HuH-7 (cell line): ENCODE measurements around the gene SPATA1.
"Not testable (repeated sequence)": the region's sequence is repeated elsewhere in the genome, so short reads cannot be mapped to it uniquely, and the experiment has no call there.

Experiments
- DNase-seq: peaks from one replicate; pipeline ENCODE4 v3.0.0; 2011; ENCODE audit warnings: low spot score

The SPATA1 gene

DNA sequence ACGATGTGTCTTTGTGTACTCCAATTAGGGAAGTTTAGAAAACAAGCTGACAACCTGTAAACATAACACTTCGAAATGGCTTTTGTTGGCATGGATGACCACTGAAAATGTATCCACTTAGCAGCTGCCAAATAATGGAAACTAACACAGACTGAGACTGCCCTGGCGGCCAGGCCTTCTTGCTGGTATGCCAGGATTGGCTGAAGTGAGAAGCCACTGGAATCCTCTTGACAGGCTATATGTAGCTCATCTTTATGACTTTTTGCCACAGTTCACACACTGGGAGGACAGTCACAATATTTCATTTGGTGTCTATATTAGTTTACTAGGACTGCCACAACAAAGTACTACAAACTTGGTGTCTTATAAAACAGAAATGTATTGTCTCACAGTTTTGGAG is 80.9 kb downstream of the SPATA1 start:
- no peak for DNase-seq

DNA sequence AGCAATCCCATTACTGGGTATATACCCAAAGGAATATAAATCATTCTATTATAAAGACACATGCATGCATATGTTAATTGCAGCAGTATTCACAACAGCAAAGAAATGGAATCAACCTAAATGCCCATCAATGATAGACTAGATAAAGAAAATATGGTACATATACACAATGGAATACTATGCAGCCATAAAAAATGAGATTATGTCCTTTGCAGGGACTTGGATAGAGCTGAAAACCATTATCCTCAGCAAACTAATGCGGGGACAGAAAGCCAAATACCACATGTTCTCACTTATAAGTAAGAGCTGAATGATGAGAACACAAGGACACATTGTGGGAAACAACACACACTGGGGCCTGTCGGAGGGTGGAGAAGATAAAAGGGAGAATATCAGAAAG is 88.8 kb downstream of the SPATA1 start:
- not testable (repeated sequence) for DNase-seq

DNA sequence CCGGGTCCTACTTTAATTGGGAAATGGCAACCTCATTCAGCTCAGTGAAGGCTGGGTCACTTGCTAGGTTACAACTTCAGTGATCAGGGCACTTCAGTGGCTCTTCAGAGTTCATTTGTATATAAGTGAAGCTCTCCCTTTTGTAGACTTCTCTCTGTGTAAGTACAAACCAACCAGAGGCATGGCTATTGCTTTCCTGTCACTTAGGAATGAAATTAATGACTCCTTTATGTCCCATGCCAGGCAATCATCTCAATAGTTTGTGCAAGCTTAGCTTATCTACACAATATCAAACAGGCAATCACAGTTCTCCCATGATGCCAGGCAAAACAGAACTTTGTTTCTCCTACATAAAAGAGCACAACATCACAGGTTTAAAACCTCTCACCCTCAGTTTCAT is 90.8 kb downstream of the SPATA1 start:
- DNase-seq, result no peak

DNA sequence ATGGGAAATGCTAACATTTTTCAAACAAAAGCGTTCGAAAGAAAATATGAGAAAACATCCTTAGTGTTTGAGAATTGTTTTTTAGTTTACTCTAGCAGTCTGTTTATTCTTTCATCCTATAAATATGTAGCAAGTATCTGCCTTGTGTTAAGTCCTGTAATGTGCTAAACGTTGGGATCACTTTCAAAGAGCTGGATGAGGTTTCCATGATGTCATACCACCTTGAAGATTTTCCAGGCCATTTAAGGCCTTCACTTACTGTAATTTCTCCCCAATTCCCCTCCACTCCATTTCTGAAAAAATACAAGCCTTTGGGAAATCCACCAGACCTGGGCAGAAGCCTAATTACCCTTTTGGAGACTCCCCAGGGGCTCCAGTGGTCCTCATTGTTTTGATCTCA is 92.2 kb downstream of the SPATA1 start:
- DNase-seq, result no peak

DNA sequence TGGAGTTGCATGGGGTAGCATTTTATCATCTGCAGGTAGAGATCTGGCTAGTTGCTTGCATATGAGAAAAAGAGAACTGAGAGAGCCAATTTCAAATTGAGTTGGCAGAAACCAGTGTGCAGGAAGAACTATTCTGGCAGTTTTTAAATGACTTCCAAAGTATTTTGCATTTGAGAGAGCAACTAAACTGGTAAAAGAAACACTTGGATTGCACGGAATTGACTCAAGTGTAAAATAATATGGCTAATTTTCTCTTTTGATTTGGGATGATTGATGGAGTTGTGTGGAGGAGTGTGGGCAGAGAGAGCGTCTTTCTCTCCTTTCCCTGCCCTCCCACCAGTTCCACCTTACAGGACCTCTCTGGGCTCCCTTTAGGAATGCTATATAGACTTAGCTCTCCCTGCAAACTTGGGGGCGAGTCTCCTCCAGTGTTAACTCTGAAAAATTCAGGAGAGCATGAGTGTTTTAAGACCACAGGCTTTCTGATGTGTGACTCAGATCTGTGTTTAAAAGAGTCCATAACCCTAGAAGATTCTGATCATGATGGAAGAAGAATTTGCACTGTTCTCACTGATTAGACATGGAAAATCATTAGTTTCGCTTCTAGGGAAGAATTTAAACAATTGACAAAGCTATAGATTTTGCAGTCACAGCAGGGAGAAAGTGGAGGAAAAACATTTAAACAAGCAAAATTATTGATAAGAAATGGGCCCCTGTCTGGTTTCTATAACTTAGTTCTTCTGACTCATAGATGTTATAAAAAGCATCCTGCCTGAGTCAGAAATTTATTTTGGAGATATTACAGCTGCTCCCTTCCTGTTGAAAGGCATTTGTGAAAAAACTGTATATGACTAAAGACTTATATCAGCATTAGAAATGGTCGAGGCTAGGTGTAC is 92.9 kb downstream of the SPATA1 start:
- no peak for DNase-seq

DNA sequence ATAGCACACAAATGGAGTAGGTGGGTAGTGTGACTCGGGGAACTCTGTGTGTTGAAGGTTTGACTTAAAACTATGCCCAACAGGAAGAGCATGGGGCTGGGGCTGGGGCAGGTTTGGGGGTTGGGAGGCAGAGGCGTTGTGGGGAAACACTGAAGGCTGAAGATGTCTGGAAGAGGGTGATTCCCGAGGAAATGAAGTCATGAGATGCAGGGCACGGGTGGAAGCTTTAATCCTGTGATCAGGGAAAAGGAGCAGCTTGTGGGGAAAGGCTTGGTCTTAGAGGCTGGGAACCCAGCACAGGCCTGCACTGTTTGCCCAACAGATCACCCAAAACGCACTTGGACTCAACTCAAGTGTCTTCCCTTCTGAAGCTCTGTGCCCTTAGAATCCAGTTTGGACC is 94.6 kb downstream of the SPATA1 start:
- DNase-seq, result no peak

DNA sequence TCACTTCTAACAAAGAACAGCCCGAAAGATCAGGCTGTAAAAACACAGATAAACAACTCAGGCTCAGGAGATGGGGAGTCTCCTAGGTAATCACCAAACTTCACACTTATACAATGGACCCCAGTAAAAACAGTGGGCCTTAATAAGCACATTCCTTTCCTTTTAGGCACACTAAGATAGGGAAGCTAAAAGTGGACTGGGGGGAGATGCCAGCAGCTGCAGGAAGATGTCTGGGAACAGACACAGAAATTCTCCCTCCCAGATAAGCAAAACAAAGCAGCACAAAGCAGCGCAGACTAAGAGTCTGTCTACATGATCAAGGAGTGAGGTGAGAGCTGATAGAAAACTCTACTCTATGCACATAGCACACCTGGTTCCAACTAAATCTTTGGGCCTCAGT is 97.0 kb downstream of the SPATA1 start:
- DNase-seq, result no peak

DNA sequence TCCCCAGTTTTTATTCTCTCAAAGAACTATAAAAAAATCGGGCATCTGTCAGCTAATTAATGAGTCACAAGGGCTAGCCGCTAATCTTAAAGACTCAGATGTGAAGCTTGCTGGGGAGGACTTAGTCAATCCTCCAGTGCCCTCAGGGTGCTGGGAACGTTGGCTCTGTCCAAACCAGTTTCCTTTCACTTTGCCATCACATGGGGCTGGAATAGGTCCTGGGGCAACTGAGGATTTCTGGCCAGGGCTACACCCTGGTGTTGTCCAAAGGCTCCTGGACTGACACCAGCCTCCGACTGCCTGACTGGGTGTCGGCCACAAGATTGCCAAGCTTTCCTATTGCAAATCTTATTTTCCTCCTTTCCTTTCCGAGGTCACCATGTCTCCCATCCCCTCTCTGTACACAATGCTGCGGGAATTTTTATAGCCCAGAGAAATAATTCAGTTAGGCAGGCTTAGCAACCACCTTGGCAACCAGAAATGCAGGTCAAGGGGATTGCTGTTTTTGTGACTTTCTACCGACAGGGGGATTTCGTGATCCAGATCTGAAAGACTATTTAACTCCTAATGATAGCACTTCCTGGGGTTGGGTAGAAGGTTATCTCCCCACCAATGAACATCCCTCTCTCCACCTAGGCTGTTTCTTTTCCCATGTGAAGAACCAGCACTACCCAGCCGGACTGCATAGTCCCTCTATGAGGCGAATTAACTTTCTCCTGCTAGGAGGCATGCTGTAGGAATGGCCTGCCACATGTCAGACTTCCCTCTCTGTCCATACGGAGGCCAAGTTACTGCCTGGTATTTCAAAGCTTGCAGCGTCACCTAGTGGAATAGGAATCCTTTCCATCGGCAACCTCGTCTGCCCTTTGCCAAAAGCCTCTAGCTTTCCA is 98.0 kb downstream of the SPATA1 start:
- DNase-seq, result peak; percentile 16

DNA sequence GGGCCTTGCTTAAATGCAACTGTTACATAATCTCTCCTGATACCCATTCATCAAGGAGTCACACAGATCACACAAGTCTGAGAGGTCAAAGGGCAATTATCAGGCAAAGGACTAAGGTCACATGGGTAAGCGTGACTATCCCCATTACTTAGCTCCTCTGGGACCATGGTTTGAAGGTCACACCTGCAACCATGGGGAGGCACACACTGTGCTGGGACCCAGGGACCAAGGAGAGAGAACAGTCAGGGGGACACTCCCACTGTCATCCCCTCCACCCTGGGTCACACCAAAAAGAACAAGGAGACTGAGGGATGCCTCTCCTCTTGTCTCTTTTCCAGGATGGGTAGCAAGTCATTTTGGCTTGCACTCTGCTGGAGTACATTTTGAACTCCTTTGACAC is 99.0 kb downstream of the SPATA1 start:
- DNase-seq, result no peak

DNA sequence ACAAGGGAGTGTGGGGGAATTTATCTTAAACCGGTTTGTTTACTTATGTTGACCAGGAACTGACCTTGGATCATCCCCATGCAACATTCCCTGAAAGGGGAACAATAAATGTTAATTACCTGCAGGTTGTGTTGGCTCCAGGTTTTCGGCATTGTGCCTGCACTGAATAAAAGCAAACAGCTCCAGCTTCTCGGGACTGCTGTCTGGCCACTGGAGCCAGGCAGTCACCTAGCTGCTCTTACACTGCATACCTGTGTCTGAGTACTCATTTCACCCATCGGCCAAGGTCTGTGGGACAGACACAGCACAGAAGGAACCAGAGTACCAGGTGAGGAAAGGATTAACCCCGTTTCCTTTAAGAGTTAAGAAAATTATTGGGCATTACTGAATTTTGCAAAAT is 100.8 kb downstream of the SPATA1 start:
- no peak for DNase-seq

DNA sequence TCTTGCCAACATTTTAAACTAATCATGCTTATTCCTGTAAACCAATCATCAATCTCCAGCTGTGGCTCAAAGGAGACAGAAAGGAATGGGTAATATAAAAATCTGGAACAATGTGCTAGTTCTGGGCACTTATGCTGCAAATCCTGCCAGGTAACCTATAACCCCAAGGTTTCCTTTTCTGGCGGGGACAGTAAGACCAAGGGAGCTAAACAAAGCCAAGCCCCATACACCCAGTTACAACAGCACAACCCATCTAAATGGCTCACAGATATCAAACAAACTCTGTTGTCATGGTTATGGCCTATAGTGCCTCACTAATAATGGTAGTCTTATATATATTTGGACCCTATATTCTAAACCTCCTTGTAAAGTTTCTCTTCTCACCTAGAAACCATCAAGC is 104.9 kb downstream of the SPATA1 start:
- no peak for DNase-seq

DNA sequence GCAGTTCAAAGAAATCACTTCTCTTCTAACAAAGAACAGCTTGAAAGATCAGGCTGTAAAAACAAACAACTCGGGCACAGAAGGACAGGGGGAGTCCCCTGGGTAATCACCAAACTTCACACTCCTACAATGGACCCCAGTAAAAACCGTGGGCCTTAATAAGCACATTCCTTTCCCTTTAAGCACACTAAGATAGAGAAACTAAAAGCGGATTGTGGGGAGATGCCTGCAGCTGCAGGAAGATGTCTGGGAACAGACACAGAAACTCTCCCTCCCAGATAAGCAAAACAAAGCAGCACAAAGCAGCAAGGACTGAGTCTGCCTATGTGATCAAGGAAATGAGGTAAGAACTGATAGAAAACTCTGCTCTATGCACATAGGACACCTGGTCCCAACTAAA is 105.6 kb downstream of the SPATA1 start:
- no peak for DNase-seq

DNA sequence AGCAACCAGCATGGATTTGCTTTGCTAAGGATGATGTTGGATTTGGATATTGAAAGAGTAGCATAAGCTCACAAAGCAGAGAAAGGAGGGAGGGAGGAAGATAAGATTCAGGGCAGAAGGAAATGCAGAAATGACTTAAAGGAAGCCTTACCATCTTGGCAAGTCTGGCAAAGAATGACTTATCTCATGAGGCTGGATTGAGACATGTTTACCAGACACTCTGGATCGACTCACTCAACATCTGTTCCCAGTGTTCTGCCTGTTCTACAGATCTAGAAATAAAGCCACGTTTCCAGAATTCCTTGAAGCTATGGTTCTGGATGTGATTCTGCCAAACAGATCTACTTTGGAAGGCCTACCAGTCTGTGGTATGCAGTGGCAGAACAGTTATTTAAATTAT is 106.8 kb downstream of the SPATA1 start:
- DNase-seq, result no peak

DNA sequence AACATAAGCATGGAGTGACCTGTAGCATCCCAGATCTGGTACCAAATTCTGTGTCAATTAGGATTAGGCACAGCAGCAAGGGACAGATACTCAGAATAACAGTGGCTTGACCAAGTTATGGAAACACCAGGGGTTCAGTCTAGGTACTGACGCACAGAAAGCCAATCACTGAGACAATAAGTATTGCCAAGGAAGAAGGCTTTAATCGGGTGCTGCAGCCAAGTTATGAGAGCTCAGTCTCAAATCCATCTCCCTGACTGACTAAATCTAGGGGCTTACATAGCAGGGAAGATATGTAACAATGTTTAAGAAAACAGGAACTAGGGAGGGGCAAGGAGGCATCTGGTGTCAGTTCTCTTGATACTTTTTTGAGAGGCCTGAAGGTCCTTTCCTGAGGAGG is 107.7 kb downstream of the SPATA1 start:
- no peak for DNase-seq

DNA sequence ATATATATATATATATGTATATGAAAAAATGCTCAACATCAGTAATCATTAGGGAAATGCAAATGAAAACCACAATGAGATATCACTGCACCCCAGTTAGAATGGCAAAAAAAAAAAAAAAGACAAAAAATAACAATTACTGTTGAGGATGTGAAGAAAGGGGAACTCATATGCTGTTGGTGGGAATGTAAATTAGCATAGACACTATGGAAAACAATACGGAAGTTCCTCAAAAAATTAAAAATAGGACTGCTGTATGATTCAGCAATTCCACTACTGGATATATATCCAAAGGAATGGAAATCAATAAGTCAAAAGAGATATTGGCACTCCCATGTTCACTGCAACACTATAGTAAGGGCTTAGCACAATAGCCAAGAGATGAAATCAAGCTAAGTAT is 109.6 kb downstream of the SPATA1 start:
- DNase-seq, result no peak
